GM18502 (cell line): Measurements from ENCODE around the gene DDO.

Experiments used
- ATAC-seq: cut with Tn5 transposase; IDR thresholded peaks from one replicate; pipeline ENCODE4 v1.9.1; 2021; ENCODE audit warnings: mild to moderate bottlenecking; ENCODE audit not compliant: unreplicated experiment, poor library complexity

Gene DDO

GRCh38 chr6:110378552-110378951 is 36.8 kb downstream of the DDO start:
- ATAC-seq, result no peak

- ATAC-seq, result no peak
Measured at GRCh38 chr6:110369066-110369465, 46.3 kb downstream of the DDO start.

GRCh38 chr6:110368284-110368683 is 47.1 kb downstream of the DDO start:
- ATAC-seq, result no peak

- ATAC-seq, result no peak
Measured at GRCh38 chr6:110367825-110368224, 47.5 kb downstream of the DDO start.

- ATAC-seq, result no peak
Measured at GRCh38 chr6:110366975-110367374, 48.4 kb downstream of the DDO start.

- no peak for ATAC-seq
Measured at GRCh38 chr6:110366256-110366655, 49.1 kb downstream of the DDO start.

GRCh38 chr6:110364364-110365105 is 50.8 kb downstream of the DDO start:
- ATAC-seq, result no peak

- ATAC-seq, result no peak
Measured at GRCh38 chr6:110363748-110364147, 51.6 kb downstream of the DDO start.

- ATAC-seq, result no peak
Measured at GRCh38 chr6:110360676-110361075, 54.7 kb downstream of the DDO start.

- no peak for ATAC-seq
Measured at GRCh38 chr6:110359556-110359955, 55.8 kb downstream of the DDO start.

- ATAC-seq, result no peak
Measured at GRCh38 chr6:110358553-110359160, 56.7 kb downstream of the DDO start.

GRCh38 chr6:110357664-110358552 is 57.5 kb downstream of the DDO start, which contains the start of gene METTL24:
Gene METTL24, minus strand, starts transcription at chr6:110358349. Its CDS starts 77 bp downstream, at chr6:110358272.
- ATAC-seq, result no peak

GRCh38 chr6:110357298-110357663 is 58.1 kb downstream of the DDO start:
- ATAC-seq, result no peak

- ATAC-seq, result no peak
Measured at GRCh38 chr6:110356778-110357177, 58.6 kb downstream of the DDO start.

- no peak for ATAC-seq
Measured at GRCh38 chr6:110355727-110356126, 59.6 kb downstream of the DDO start.

GRCh38 chr6:110355022-110355421 is 60.4 kb downstream of the DDO start:
- ATAC-seq, result no peak

GRCh38 chr6:110354153-110354552 is 61.2 kb downstream of the DDO start:
- ATAC-seq, result no peak

- no peak for ATAC-seq
Measured at GRCh38 chr6:110353457-110354001, 61.8 kb downstream of the DDO start.

- no peak for ATAC-seq
Measured at GRCh38 chr6:110352563-110353262, 62.7 kb downstream of the DDO start.

GRCh38 chr6:110351986-110352385 is 63.4 kb downstream of the DDO start:
- ATAC-seq, result no peak
